ENCODE results near the gene MAP4K3. TPM values are rescaled to one million over a fixed set of nuclear protein-coding genes. Genes with fewer than 3 reads are reported as not detected.

MAP4K3 gene
- total RNA-seq, 1 donor from 2014 or later, result 38.5 TPM

- DNase-seq (ENCODE audit: extremely low spot score in 2 of 2), result no peak
- Histone ChIP-seq H3K27ac (no peak overlapping the region), H3K4me3 (no peak overlapping the region), H3K36me3 (no peaks in the 10 kb centered on the region), H3K27me3 (no peaks in the 10 kb centered on the region), H3K9me3 (no peaks in the 10 kb centered on the region), H3K4me1 (peaks cover 44% of the 10 kb centered on the region)
- TF ChIP-seq, protein P1, sequence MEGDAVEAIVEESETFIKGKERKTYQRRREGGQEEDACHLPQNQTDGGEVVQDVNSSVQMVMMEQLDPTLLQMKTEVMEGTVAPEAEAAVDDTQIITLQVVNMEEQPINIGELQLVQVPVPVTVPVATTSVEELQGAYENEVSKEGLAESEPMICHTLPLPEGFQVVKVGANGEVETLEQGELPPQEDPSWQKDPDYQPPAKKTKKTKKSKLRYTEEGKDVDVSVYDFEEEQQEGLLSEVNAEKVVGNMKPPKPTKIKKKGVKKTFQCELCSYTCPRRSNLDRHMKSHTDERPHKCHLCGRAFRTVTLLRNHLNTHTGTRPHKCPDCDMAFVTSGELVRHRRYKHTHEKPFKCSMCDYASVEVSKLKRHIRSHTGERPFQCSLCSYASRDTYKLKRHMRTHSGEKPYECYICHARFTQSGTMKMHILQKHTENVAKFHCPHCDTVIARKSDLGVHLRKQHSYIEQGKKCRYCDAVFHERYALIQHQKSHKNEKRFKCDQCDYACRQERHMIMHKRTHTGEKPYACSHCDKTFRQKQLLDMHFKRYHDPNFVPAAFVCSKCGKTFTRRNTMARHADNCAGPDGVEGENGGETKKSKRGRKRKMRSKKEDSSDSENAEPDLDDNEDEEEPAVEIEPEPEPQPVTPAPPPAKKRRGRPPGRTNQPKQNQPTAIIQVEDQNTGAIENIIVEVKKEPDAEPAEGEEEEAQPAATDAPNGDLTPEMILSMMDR (IDR thresholded peaks at IDR 0.05), result no peak
- no peak for TF ChIP-seq POLR2AphosphoS5 (IDR thresholded peaks at IDR 0.05; ENCODE audit: insufficient read depth in 1 of 2, low read depth in 1 of 2)
- no peak for TF ChIP-seq POLR2A (IDR thresholded peaks at IDR 0.05)
- intact Hi-C loops (cut with DNase I), result loop anchor here (10.0 kb wide), 1 partner anchor 75 kb away; no protein-coding TSS in a partner anchor
Observed at GRCh38 chr2:39429746-39430145, 7.3 kb downstream of the MAP4K3 start.

DNA sequence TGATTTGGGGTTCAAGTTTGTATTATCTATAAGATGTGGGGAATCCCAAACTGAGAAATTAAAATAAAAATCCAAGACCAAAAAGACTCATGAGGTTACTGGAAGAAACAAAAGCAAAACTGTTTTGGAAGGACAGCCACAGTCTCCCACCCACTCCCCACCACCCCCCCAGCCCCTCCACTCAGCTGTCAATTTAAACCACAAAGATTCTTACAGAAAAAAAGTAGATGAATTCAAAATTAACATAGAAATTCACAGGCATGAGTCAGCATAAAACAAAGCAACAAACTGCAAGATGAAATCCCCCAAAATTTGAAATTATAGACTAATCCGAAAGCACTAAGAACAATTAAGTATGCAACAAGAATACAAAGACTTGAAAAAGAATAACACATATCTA lies 12.1 kb downstream of the MAP4K3 start:
- intact Hi-C loops (cut with DNase I), result no loop called here
- peaks cover 22% of the 10 kb centered on the region for H3K4me1 ChIP-seq

GRCh38 chr2:39422700-39423099 lies 14.4 kb downstream of the MAP4K3 start:
- H3K4me3 ChIP-seq, result no peak overlapping the region
- H3K9me3 ChIP-seq, result no peaks in the 10 kb centered on the region
- H3K36me3 ChIP-seq, result no peaks in the 10 kb centered on the region
- peaks cover 25% of the 10 kb centered on the region for H3K4me1 ChIP-seq
- TF ChIP-seq POLR2AphosphoS5 (IDR thresholded peaks at IDR 0.05; ENCODE audit: insufficient read depth in 1 of 2, low read depth in 1 of 2) (no peak), POLR2A (IDR thresholded peaks at IDR 0.05) (no peak)
- TF ChIP-seq, protein P1 (IDR thresholded peaks at IDR 0.05), result no peak
- no peaks in the 10 kb centered on the region for H3K27me3 ChIP-seq
- DNase-seq (ENCODE audit: extremely low spot score in 2 of 2), result no peak
- intact Hi-C loops (cut with DNase I), result no loop called here
- no peak overlapping the region for H3K27ac ChIP-seq

More for the DNA sequence above, 12.1 kb downstream of the MAP4K3 start:
- Histone ChIP-seq H3K9me3 (no peaks in the 10 kb centered on the region), H3K27me3 (no peaks in the 10 kb centered on the region), H3K36me3 (no peaks in the 10 kb centered on the region), H3K27ac (no peak overlapping the region), H3K4me3 (no peak overlapping the region)
- TF ChIP-seq POLR2A (IDR thresholded peaks at IDR 0.05) (no peak), POLR2AphosphoS5 (IDR thresholded peaks at IDR 0.05; ENCODE audit: insufficient read depth in 1 of 2, low read depth in 1 of 2) (no peak)
- TF ChIP-seq, protein P1 (IDR thresholded peaks at IDR 0.05), result no peak
- no peak for DNase-seq (ENCODE audit: extremely low spot score in 2 of 2)

DNA sequence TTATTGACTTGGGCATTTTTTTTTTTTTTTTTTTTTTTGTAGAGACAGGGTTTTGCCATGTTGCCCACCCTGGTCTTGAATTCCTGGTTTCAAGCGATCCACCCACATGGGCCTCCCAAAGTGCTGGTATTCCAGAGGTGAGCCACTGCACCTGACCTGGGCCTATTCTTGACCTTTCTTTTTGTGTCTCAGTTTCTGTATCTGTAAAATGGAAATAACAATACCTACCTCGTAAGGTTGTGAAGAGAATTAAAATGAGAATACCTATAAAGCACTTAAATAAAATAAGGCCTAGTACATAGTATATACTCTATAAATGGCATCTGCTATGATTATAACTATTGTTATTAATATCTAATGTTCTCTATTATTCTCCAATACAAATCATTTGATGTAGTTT lies 15.7 kb downstream of the MAP4K3 start:
- Histone ChIP-seq H3K27me3 (no peaks in the 10 kb centered on the region), H3K27ac (no peak overlapping the region), H3K4me3 (no peak overlapping the region), H3K9me3 (no peaks in the 10 kb centered on the region), H3K36me3 (no peaks in the 10 kb centered on the region), H3K4me1 (peaks cover 31% of the 10 kb centered on the region)
- no peak for TF ChIP-seq POLR2AphosphoS5 (IDR thresholded peaks at IDR 0.05; ENCODE audit: insufficient read depth in 1 of 2, low read depth in 1 of 2)
- TF ChIP-seq POLR2A (IDR thresholded peaks at IDR 0.05), result no peak
- TF ChIP-seq, protein P1 (IDR thresholded peaks at IDR 0.05), result no peak
- intact Hi-C loops (cut with DNase I), result no loop called here
- no peak for DNase-seq (ENCODE audit: extremely low spot score in 2 of 2)

DNA sequence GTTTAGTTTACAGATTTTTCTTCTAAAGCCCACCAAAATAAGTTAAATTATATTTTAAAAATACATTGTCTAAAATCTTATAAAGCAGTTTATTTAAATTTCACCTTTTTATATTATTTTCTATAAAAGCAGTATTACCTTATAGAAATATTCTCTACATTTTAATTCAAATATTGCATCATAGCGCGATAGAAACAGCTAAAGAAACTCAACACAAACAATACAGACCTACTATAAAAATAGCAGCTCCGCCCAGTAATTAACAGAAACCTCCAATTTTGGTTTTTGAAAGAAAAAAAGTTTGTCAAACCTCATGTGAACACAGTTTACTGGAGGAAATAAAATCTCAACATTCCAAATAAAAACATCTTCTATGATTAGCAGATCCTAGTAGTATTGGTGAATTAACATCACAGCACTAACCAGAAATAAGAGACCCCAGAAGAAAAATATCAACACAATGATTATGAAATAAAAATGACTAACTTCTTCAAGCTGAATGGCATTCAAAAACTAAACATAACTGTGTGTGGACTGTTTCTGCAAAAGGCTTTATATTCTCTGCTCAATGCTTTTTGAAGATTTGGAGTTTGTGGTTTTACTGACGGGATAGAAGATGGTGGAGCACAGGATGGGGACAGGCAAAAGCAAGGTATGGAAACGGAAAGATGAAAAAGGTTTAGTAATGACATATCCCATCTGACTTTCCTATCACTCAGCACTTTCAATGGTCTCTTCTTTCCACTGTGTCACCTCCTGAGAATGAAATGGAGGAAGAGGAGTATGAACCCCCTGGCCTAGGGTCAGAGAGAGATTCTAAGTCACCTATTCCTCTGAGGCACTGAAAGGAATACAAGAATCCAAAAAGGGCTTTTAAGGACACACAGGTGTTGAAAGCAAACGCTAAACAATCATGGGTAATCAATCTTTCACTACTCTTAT lies 17.5 kb downstream of the MAP4K3 start:
- no peak overlapping the region for H3K27ac ChIP-seq
- H3K4me3 ChIP-seq, result no peak overlapping the region
- no peaks in the 10 kb centered on the region for H3K27me3 ChIP-seq
- no peak for DNase-seq (ENCODE audit: extremely low spot score in 2 of 2)
- TF ChIP-seq POLR2AphosphoS5 (IDR thresholded peaks at IDR 0.05; ENCODE audit: insufficient read depth in 1 of 2, low read depth in 1 of 2) (no peak), POLR2A (IDR thresholded peaks at IDR 0.05) (no peak)
- TF ChIP-seq, protein P1 (IDR thresholded peaks at IDR 0.05), result no peak
- peaks cover 44% of the 10 kb centered on the region for H3K4me1 ChIP-seq
- intact Hi-C loops (cut with DNase I), result no loop called here
- no peaks in the 10 kb centered on the region for H3K9me3 ChIP-seq
- H3K36me3 ChIP-seq, result no peaks in the 10 kb centered on the region

All from vagina (tissue), 2 donors.